Tibial nerve (tissue), 4 donors: ENCODE data around the gene EDAR.

Source experiments
- EP300 ChIP-seq, 2 donors: sonication (generic); formaldehyde crosslinking; IDR thresholded peaks; one replicate each; pipeline ENCODE4 v1.6.1; 2017; ENCODE audit warnings: antibody characterized with exemption in 2 of 2, mild to moderate bottlenecking in 1 of 2
- POLR2A ChIP-seq, 2 donors: fragments of 450-650 bp; IDR thresholded peaks; one replicate each; pipeline ENCODE4 v1.6.1; 2017; ENCODE audit warnings: antibody characterized with exemption in 2 of 2, mild to moderate bottlenecking in 2 of 2, moderate library complexity in 2 of 2
- TF ChIP-seq, protein P1 (sequence below), 5 experiments: fragments of 200-600 bp in 3 of 5; fragments of 450-650 bp in 2 of 5; sonication (generic) in 3 of 5; IDR thresholded peaks; one replicate each; pipeline ENCODE4 v1.5.1; 2016 to 2019; ENCODE audit warnings: antibody characterized with exemption in 5 of 5, mild to moderate bottlenecking in 3 of 5, moderate library complexity in 2 of 5

DNA sequence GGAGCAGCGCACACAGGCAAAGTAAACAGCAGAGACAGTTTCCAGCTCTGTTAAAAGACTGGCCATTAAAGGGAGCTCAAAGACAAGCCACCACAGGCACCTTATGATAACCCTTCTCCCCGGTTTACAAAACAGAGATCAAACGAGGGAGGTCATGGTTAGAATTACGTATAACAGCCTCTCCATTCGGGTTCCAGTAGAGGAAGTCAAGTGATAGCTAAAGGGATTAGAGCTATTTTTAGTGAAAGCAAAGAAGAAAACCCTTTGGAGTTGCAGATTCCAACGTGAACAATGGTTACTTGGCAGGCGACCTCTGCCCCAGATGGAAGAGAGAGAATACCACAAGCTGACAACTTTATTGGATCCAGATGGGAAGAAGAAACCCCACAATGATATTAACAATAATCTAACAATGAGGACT is 31.2 kb upstream of the EDAR start:
- TF ChIP-seq, protein P1, sequence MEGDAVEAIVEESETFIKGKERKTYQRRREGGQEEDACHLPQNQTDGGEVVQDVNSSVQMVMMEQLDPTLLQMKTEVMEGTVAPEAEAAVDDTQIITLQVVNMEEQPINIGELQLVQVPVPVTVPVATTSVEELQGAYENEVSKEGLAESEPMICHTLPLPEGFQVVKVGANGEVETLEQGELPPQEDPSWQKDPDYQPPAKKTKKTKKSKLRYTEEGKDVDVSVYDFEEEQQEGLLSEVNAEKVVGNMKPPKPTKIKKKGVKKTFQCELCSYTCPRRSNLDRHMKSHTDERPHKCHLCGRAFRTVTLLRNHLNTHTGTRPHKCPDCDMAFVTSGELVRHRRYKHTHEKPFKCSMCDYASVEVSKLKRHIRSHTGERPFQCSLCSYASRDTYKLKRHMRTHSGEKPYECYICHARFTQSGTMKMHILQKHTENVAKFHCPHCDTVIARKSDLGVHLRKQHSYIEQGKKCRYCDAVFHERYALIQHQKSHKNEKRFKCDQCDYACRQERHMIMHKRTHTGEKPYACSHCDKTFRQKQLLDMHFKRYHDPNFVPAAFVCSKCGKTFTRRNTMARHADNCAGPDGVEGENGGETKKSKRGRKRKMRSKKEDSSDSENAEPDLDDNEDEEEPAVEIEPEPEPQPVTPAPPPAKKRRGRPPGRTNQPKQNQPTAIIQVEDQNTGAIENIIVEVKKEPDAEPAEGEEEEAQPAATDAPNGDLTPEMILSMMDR (IDR thresholded peaks at IDR 0.05): no peak
- TF ChIP-seq EP300 (IDR thresholded peaks at IDR 0.05) (no peak), POLR2A (IDR thresholded peaks at IDR 0.05) (no peak)
